ENCODE results near the gene CTNNB1.

- TF ChIP-seq CTCF (IDR thresholded peaks at IDR 0.05) = peak in 2 of 3 experiments; percentile 16 to 19
- TF ChIP-seq POLR2A (IDR thresholded peaks at IDR 0.05; ENCODE audit: low read depth) = peak; percentile 92
- peak; percentile 97 to 100 for TF ChIP-seq POLR2AphosphoS5 (IDR thresholded peaks at IDR 0.05)
- no peak for TF ChIP-seq EP300 (IDR thresholded peaks at IDR 0.05)
Measured at GRCh38 chr3:41198950-41199865, at the start of gene CTNNB1.

Measured in esophagus muscularis mucosa (tissue), 4 donors.